Ureter (tissue), 1 donor: ENCODE measurements around the gene BICRA. TPM values are rescaled to one million over a fixed set of nuclear protein-coding genes. Genes with fewer than 3 reads are reported as not detected.
"Not testable (repeated sequence)": the region's sequence is repeated elsewhere in the genome, so short reads cannot be mapped to it uniquely, and the experiment has no call there.

Experiments
- DNase-seq: peaks from one replicate; pipeline ENCODE4 v3.0.0-alpha.2; 2020; ENCODE audit warnings: low spot score
- total RNA-seq: library from RNA; stranded (reverse); gene quantifications from one replicate; pipeline ENCODE4 v1.2.4, GENCODE V29; 2023
- donor health status: DM: yes; HTN: yes; CAD: no.

The BICRA gene
- 19.4 TPM for total RNA-seq

GRCh38 chr19:47608969-47609905 is at the start of gene BICRA:
Gene BICRA (plus strand): TSS chr19:47609134. CDS start chr19:47673575, 64,441 bp downstream.
- peak; percentile 81 for DNase-seq

- no peak for DNase-seq
These were observed 47.9 kb upstream of the BICRA start for GRCh38 chr19:47560999-47561398.

- DNase-seq = no peak
These were observed 47.4 kb upstream of the BICRA start for GRCh38 chr19:47561440-47562057.

GRCh38 chr19:47564081-47564480 is 44.9 kb upstream of the BICRA start:
- no peak for DNase-seq

- DNase-seq = no peak
These were observed 39.6 kb upstream of the BICRA start for GRCh38 chr19:47569331-47569730.

GRCh38 chr19:47572635-47573034 is 36.3 kb upstream of the BICRA start:
- no peak for DNase-seq

- DNase-seq = peak; percentile 68
These were observed 35.6 kb upstream of the BICRA start, which contains the start of gene ZNF541 for GRCh38 chr19:47573071-47574026. Gene ZNF541 (minus strand): TSS chr19:47573148. CDS start chr19:47555856, 17,292 bp downstream.

DNA sequence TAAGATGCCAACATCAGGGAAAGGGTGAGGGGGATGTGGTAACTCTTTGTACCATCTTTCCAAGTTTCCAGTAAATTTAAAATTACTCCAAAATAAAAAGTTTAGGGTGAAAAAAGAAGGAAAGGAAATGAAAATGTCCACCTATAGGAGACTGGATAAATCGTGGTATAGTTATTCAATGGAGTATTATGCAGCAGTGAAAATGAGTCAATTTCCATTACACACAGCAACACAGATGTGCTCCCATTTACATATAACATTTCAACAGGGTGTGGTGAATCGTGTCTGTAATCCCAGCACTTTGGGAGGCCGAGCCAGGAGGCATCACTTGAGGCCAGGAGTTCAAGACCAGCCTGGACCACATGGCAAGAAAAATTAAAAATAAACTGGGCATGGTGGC is 28.5 kb upstream of the BICRA start:
- no peak for DNase-seq

DNA sequence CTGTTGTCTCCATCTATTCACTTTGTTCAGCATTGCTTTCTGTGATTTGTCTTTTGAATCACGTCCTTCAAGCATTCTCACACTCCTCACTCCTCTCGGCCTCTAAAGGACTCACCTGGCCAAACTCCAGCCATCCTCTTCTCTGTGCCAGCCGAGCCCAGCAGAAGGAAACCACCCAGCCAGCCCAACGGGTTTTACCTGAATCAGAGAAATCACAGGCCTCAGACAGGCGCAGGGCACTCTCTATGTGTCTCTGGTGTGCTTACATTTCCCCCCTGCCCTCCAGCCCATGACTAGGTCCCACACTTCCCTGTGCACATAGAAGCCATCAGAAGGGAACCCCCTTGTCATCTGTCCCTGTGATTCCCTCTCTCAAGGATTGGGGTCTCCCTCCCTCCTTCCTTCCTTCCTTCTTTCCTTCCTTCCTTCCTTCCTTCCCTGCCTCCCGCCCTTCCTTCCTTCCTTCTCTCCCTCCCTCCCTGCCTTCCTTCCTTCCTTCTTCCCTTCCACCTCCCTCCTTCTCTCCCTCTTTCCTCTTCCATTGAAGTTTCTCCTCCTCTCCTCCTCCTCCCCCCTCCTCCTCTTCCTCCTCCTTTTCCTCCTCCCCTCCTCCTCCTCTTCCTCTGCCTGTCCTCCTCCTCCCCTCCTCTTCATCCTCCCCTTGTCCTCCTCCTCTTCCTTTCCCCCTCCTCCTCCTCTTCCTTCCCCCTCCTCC is 27.2 kb upstream of the BICRA start:
- peak; percentile 88 for DNase-seq

DNA sequence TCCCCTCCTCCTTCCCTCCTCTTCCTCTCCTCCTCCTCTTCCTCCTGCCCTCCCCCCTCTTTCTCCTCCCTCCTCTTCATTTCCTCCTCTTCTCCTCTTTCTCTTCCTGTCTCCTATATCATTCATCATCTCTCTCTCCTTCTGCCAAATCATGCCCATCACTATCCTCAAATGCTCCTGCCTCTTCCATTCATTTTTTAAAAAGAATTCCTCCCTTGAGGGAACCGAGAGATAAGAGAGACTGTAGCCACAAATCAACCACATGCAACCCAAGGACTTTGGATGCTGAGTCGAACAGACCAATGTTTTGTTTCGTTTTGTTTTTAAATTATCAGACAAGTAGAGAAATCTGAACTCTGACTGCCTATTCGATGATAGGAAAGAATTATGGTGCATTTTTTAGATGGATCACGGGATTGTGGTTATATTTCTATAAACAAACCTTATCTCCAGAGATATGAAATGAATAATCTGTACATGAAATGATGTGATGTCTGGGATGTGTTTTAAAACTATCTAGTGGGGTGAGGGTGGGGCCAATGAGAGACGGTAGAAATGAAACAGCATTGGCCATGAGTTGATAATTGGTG is 26.5 kb upstream of the BICRA start:
- no peak for DNase-seq

DNA sequence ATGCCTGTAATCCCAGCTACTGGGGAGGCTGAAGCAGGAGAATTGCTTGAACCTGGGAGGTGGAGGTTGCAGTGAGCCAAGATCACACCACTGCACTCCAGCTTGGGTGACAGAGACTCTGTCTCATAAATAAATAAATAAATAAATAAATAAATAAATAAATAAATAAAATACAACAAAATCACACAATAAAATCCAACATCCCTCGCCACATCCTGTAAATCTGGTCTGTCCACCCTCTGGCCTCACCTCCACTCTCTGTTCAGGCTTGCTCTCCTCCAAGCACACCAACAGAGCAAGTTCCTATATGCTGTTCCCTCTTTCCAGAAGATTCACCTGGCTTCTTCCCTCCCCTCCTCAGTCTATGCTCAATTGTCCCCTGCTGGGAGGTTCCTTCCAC is 25.8 kb upstream of the BICRA start:
- not testable (repeated sequence) for DNase-seq

- DNase-seq = no peak
These were observed 21.6 kb upstream of the BICRA start for GRCh38 chr19:47587295-47587694.

DNA sequence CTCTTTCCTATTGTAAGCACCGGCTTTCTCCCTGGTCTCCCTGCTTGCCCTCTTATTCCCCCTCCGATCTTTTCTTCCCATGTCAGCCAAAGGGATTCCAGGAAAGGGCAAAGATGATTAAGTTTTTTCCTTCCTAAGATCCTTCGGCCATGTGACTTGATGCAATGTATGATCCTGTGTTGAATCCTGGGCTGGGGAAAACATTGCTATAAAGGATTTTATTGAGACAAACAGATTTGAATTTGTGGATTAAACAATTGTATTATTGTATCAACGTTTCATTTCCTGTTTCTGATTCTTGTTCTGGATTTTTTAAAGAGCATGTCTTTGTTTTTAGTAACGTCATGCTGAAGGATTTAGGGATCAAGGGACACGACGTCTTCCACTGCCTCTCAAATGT is 19.1 kb upstream of the BICRA start:
- DNase-seq = no peak

DNA sequence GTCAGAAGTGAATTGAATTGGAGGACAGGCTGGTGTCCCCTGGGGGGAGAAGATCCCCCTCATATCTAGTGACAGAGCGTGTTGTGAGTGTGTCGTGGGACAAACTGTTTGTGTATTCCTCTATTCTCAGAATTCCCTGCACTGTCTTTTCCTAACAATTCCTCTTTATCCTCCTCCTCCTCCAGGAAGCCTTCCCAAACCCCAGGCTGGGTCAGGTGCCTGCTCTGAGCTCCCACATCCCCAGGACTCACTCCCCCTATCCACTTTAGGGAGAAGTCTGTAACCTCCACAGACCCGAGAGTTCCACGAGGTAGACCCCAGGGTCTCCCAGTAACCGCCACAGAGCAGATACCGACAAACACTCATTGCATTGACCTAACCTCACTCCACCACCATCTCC is 15.1 kb upstream of the BICRA start:
- DNase-seq = no peak

- DNase-seq = no peak
These were observed 13.0 kb upstream of the BICRA start for GRCh38 chr19:47595944-47596343.

DNA sequence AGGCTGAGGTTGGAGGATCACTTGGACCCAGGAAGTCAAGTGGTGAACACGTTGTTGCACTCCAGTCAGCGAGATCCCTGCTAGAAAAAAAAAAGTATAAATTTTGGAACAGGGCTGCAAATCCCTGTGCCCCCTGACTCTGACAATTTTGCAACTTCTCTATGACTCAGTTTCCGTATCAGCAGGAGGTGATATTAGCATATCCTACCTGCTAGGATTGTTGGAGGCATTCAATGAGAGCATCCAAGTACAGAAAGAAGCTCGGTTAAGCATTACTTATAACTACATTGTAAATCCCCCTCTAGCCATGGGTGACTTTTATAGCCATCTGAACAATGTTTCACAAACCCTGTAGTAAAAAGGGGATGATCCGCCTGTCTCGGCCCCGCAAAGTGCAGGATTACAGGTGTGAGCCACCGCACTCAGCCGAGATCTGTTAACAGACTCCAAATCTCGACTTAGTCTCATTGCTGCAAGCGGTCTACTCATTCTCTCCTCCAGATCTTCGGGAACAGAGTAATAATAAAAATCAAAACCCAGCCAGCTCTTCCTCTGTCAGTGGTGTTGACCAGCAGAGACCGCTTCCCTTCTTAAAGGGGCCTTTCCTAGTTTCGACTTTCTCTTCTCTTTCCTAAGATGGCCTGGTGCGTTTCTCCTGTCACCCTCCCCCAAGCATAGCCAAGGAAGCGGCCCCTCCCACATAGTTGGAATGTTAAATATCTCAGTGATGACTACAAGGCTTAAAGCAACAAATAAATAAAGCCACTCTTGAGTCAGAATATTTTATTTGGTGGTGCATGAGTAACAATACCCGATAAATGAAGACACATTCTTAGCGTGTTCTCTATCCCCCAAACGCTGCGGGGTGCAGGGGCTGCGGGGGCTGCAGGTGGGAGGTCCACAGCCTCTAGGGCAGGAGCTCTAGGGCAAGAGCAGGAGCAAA is 10.3 kb upstream of the BICRA start:
- DNase-seq = peak; percentile 79

DNA sequence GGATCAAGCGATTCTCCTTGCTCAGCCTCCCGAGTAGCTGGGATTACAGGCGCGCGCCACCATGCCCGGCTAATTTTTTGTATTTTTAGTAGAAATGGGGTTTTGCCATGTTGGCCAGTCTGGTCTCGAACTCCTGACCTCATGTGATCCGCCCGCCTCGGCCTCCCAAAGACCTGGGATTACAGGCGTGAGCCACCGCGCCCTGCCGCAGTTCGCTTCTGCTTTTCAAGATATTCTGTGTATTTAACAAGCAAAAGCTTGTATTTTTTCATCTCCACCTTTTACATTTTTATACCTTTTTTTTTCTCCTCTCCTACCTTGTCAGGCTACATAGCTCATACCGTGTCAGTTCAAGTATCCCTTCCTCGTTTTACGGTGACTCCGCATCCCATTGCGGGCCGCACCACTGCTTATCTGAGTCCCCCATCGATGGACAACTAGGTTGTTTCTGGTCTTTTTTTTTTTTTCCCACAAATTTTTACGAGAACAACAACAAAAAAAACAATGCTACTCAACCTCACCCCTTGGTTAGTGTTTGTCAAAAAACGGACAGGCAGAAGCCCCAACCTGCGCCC is 9.2 kb upstream of the BICRA start:
- DNase-seq = not testable (repeated sequence)

GRCh38 chr19:47600246-47601179 is 8.4 kb upstream of the BICRA start:
- peak; percentile 100 for DNase-seq
